Effector CD4-positive, alpha-beta T cell (primary cell): ENCODE results near the gene EXOSC9.
"Not testable (repeated sequence)": the region's sequence is repeated elsewhere in the genome, so short reads cannot be mapped to it uniquely, and the experiment has no call there.

ENCODE experiments used
- DNase-seq: peaks from one replicate; pipeline ENCODE4 v3.0.0-alpha.2; 2020
- total RNA-seq: gene quantifications from one replicate; lab custom pipeline; 2026; lab: John Stamatoyannopoulos, UW

EXOSC9 gene, protein sequence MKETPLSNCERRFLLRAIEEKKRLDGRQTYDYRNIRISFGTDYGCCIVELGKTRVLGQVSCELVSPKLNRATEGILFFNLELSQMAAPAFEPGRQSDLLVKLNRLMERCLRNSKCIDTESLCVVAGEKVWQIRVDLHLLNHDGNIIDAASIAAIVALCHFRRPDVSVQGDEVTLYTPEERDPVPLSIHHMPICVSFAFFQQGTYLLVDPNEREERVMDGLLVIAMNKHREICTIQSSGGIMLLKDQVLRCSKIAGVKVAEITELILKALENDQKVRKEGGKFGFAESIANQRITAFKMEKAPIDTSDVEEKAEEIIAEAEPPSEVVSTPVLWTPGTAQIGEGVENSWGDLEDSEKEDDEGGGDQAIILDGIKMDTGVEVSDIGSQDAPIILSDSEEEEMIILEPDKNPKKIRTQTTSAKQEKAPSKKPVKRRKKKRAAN
- total RNA-seq: 83.7 reads per million, percentile 79 among the genes with 10 or more reads in this experiment

GRCh38 chr4:121800961-121801714 lies at the start of gene EXOSC9:
TSS of gene EXOSC9 (plus strand) at chr4:121801323. CDS start at chr4:121801425, 102 bp downstream.
- peak; percentile 97 for DNase-seq

- not testable (repeated sequence) for DNase-seq
These were observed 49.0 kb upstream of the EXOSC9 start for GRCh38 chr4:121752142-121752541.

GRCh38 chr4:121758925-121759568 lies 42.1 kb upstream of the EXOSC9 start:
- DNase-seq: no peak

DNA sequence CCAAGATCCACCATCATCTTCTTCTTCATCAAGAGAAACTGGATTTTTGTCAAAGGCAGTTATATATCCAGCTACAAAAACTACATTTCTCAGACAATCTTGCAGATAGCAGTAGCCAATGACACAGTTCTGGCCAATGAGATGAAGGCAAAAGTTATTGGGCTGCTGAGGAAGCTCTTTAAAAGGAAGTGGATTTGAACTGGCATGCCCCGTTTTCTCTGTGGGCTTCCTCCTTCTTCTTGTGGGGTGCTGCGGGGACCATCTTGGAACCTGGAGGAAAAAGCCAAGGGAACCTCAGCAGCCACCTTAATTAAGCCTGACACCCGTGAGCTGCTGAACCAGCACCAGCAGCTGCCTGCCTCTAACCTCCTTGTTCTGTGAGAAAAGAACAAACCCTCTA lies 40.9 kb upstream of the EXOSC9 start:
- DNase-seq: no peak

DNA sequence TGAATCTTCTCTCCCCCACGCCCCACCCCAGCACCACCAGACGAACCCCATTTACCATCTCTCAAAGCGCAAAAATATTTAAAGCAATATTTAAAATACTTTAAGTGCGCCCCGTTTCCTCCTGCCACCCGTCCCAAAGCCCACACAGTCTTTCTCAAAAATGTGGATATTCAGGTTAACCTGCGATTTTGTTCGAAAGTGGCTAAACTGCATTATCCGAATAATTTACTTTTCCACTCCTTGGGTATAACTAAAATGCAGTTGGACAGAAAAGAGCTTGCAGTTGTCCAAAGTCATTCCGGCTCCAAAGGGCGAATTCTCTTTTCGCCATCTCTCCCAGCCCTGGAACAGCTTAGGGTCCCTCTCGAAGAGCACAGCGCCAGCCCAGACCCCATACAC lies 36.8 kb upstream of the EXOSC9 start:
- no peak for DNase-seq

DNA sequence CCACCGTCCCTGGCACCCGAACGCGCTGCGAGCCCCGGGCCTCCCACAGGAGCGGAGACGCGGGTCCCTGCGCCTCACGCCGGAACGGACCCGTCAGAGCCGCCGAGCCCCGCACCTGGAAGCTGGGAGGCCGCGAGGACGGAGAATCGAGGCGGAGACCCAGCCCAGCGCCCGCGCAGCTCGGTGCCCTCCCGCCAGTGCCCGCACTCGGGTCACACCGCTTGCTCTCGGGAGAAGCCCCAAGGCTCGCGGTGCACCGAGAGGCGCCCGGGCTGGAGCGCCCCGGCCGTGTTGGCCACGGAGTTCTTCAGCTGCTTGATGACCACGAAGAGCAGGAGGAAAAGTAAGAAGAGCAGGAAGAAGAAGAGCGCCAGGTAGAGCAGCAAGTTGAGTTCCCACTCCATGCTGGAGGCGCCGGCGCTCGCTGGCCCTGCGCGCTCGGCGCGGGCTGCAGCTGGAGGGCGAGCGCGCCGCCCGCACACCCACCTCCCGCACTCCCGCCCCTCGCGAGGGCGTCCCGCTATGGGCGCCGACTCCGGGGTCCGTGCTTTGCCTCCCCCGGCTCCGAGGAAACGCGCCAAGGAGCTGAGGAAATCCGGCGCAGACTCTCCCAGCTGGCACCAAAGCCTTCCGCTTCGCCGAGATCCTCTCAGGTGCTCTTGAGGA lies 36.3 kb upstream of the EXOSC9 start, which contains the start of gene SMIM43:
SMIM43 (minus strand) TSS at position 463 of the 666 bp plus-strand sequence; CDS start at position 404, 59 bp downstream.
- no peak for DNase-seq

DNA sequence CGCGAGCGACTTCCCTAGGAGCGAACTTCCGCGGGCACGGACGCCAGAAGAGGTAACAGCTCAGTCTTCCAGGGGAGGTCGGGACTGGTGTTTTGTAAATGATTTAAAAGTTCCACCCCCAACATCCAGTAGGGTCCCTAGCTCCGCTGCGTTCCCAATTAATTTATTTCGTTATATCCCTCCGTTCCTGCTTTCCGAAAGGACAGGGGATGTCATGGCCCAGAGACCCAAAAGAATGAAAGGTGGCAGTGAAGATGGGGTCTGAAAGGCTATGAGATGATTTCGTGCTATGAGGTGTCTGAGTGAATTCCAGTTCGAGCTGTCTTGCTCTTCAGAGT lies 35.8 kb upstream of the EXOSC9 start:
- no peak for DNase-seq

GRCh38 chr4:121765971-121766538 lies 35.1 kb upstream of the EXOSC9 start:
- DNase-seq: no peak

- no peak for DNase-seq
These were observed 34.0 kb upstream of the EXOSC9 start for GRCh38 chr4:121767166-121767565.

DNA sequence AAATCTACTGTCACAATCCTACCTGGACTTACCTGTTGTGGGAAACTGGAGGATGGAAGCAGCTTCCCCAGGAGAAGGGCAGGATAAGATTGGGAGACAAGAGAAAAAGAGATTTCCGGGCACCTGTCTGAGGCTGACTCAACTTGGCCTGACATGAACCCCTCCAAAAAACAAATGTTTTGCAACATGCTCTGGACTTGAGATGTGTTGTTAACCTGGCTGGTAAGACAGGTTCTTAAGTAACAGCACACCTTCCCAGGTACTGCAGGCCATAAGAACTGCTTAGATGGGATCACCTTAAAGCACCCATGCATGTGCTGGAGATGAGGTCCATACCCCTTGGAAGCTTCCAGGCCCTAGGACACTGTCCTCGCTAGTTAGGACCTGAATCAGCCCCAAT lies 31.8 kb upstream of the EXOSC9 start:
- DNase-seq: no peak

DNA sequence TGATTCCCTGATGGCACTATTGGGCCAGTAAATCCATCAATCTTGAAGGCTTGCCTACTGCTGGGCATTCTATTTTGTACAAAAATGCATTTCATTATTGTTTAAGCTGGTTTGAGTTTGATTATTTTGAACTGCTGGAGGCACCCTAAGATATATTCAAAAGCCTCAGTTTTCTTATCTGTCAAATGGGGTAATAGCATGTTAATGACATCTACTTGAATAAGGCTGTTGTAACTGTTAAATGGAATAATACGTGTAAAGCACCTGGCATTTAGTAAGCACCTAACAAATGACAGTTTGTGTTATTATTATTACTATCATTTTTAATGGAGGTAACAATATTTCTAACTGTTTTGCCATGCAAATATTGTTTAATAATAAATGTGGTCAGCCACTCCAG lies 29.3 kb upstream of the EXOSC9 start:
- no peak for DNase-seq

DNA sequence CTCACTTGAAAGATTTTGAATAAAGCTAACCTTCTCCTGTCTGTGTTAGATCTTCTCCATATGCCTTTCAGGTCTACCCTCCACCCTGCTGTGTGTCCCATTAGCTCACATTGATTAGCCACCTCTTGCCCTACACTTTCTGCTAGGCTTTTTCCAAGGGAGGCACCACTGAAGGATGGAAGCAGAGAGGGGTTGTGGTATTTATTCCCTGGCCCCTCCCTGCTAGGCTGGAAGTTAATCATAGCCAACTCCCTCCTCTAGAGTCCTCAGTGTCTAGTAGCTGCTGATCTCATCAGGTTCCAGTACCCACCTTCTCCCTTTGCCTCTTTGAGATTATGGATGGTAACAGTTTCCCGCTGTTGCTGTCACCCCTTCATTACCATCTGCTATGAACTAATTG lies 27.2 kb upstream of the EXOSC9 start:
- no peak for DNase-seq

DNA sequence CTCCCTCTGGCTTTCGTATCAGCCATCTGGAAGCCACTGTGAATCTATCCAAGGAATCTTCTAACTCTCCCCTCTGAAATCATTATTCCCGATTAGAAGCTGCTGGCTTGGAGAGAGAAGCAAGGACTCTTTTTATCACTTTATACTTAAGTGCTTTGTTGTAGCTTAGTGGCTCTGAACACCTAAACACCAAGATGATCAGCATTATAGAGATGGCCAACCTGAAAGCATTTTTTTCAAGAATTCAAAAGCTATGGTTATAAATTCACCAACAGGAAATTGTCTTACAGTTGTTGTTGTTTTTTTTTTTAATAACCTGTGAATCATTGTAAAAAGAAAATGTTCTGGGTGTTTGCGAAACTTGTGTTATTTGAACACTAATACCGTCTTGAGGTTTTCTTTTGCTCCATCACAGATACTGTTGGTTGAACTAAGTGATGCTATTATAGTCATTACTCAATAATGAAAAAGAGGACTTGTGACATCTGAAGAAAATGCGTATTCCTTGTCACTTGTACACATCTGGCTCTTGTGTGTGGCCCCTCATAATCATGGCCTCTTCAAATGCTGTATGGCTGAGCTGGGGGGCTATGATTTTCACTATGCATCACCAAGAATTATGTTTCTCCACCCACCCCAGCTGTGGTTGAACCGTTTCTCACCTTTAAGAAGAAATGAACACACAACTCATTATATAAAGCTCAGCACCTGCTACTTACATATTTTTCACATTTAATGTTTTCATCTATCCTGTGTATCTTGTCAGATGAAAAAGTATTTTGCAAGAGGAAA lies 24.3 kb upstream of the EXOSC9 start:
- DNase-seq: no peak

DNA sequence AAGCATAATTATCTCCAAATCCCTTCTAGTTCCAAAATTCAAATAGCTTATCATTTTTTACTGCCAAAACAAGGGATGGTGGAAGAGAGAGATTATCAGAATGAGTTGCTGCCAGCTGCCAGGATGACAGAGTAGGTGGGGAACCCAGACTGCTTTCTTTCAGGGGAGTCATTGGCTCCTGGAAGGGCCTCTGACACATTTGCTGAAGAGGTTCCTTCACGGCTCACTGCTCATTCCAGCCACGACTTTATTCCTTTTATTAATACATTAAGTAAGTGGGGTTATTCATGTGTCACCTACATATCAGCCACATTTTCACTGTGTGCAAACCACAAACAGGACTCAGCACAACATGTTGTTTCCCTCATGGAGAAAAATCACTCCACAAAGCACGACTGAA lies 23.5 kb upstream of the EXOSC9 start:
- DNase-seq: no peak

GRCh38 chr4:121778991-121779628 lies 22.0 kb upstream of the EXOSC9 start:
- no peak for DNase-seq

DNA sequence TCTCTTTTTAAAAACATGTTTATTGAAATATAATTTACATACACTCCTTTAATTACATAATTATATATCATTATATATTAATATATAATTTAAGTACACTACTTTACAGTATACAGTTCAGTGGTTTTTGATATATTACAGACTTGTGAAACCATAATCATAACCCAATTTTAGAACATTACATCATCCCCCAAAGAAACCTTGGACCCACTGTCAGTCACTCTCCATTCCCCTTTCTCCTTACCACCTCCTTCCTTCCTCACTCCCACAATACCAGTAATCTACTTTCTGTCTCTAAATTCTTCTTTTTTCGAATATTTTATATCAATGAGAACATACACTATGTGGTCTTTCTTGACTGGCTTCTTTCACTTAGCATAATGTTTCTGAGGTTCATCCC lies 17.9 kb upstream of the EXOSC9 start:
- DNase-seq: no peak

DNA sequence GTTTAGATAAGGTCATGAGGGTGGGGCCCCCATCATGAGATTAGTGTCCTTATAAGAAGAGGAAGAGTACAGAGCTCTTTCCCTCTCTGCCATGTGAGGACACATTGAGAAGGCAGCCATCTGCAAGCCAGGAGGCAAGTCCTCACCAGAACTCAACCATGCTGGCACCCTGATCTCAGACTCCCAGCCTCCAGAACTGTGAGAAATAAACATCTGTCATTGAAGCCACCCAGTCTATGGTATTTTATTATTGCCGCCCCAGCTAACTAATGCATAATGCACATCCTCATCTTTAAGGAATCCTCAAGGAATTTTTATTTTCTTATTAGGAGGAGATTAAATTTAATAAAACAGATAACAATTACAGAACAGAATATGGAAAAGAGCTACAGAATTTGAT lies 16.7 kb upstream of the EXOSC9 start:
- DNase-seq: no peak

DNA sequence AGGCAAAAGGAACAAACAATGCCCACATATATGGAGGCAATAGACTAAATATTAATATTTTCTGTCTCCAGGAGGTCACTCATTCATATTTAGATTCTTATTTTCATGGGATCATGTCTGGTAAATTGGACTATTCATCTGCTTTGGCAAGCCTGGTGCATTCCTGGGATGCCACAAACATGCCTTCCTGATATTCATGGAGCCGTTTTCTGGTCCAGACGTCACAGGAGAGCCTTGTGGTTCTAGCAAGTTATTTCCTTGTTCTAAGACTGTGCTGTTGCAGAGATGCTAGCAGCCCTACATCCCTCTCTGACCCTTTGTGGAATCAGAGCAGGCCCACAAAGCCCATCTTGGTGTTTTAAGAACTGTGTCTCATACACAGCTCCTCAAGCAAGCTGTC lies 16.1 kb upstream of the EXOSC9 start:
- DNase-seq: no peak

DNA sequence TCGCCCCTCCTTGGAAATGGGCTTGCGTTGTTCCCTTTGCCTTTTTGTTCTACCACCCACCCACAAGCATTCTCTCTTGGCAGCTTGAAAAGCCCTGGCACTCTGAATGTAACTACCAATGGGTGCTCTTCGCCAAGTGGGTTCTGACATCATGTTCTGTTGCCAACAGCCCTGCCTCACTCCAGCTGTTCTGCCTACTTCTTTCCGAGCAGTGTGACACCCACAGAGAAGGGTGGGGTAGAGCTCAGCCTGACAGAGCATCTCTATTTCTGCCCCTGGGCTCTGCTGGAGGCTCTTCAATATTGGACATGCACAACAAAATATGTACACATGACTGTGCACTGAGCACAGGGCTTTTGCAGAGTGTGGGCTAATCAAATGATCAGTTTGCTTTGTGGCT lies 15.6 kb upstream of the EXOSC9 start:
- DNase-seq: no peak

DNA sequence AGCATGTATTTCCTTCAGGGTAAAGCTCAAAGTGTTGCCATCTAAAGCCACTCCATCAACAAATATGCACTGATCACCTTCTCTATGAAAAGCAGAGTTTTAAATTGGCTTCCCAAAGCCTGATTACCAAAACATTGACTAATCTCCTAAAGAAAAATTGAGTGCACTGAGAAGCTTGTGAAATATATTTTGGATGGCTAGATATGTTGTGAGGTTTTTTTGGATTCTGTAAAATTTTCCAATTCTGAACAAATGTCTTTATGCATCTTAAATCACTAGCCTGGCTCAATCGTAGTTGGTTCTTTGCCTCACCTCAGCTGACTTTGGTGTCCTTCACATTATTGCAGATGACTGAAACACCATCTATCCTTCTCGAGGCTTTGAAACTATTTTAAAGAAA lies 14.9 kb upstream of the EXOSC9 start:
- no peak for DNase-seq

- no peak for DNase-seq
These were observed 12.2 kb upstream of the EXOSC9 start for GRCh38 chr4:121788896-121789295.
